ENCODE measurements around the gene TMEM86B.

TMEM86B gene

GRCh38 chr19:55257461-55258420 lies 29.2 kb upstream of the TMEM86B start:
- peak; percentile 47 for DNase-seq (ENCODE audit: low spot score)

GRCh38 chr19:55256562-55257460 lies 28.2 kb upstream of the TMEM86B start:
- DNase-seq (ENCODE audit: low spot score): no peak

GRCh38 chr19:55255618-55256423 lies 27.3 kb upstream of the TMEM86B start:
- DNase-seq (ENCODE audit: low spot score): peak; percentile 58

GRCh38 chr19:55254625-55254977 lies 26.0 kb upstream of the TMEM86B start:
- DNase-seq (ENCODE audit: low spot score): no peak

GRCh38 chr19:55253842-55254624 lies 25.5 kb upstream of the TMEM86B start:
- DNase-seq (ENCODE audit: low spot score): no peak

- no peak for DNase-seq (ENCODE audit: low spot score)
Measured at GRCh38 chr19:55252760-55253663, 24.4 kb upstream of the TMEM86B start.

GRCh38 chr19:55251341-55252081 lies 22.9 kb upstream of the TMEM86B start:
- DNase-seq (ENCODE audit: low spot score): no peak

- DNase-seq (ENCODE audit: low spot score): no peak
Measured at GRCh38 chr19:55250262-55251036, 21.9 kb upstream of the TMEM86B start.

GRCh38 chr19:55249841-55250240 lies 21.3 kb upstream of the TMEM86B start:
- no peak for DNase-seq (ENCODE audit: low spot score)

GRCh38 chr19:55248704-55249103 lies 20.1 kb upstream of the TMEM86B start:
- DNase-seq (ENCODE audit: low spot score): no peak

GRCh38 chr19:55248166-55248675 lies 19.7 kb upstream of the TMEM86B start:
- DNase-seq (ENCODE audit: low spot score): no peak

GRCh38 chr19:55247621-55248099 lies 19.1 kb upstream of the TMEM86B start:
- DNase-seq (ENCODE audit: low spot score): no peak

- DNase-seq (ENCODE audit: low spot score): no peak
Measured at GRCh38 chr19:55246462-55247451, 18.2 kb upstream of the TMEM86B start.

GRCh38 chr19:55245236-55245904 lies 16.8 kb upstream of the TMEM86B start:
- no peak for DNase-seq (ENCODE audit: low spot score)

- no peak for DNase-seq (ENCODE audit: low spot score)
Measured at GRCh38 chr19:55244004-55244680, 15.6 kb upstream of the TMEM86B start.

- DNase-seq (ENCODE audit: low spot score): no peak
Measured at GRCh38 chr19:55242517-55242916, 14.0 kb upstream of the TMEM86B start.

Data from AG08396 (cell line).